Stimulated activated CD4-positive, alpha-beta T cell treated with anti-CD3 and anti-CD28 coated beads, Interleukin-12 subunit alpha, Interleukin-12 subunit beta, amount 100 ng/mL, for 4 hours (primary cell): Measurements from ENCODE around the gene NUTF2.
"Not testable (repeated sequence)": the region's sequence is repeated elsewhere in the genome, so short reads cannot be mapped to it uniquely, and the experiment has no call there.

Experiments used
- DNase-seq: peaks from one replicate; pipeline ENCODE4 v3.0.0-alpha.2; 2020

The NUTF2 gene

DNA sequence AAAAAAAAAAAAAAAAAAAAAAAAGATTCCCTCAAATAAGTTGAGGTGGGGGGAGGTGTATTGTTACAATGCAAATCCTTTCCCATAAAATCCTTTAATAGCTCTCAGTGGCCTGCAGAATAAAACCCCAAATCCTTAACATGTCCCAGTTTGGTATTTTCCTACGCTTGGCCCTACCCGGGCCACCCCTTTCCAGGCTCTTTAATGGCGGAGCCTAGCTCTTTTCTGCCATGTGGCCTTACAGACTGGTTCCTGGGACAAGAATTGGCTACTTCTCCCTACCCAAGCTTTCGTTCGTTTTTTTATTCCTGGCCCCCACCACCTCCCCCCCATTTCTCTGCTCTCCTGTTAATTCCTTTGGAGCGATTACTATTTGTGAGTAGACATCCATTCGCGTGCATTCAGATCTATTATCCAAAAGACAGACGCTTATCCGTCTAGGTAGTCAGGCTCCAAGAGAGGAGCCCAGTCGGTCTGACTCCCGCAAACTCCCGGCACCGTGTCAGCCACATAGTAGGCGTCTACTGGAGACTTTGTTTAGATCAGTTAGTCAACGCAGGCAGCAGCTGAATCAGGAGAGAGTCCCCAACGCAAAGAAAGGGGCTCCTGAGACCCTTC, 5.4 kb upstream of the NUTF2 start:
- DNase-seq: no peak

DNA sequence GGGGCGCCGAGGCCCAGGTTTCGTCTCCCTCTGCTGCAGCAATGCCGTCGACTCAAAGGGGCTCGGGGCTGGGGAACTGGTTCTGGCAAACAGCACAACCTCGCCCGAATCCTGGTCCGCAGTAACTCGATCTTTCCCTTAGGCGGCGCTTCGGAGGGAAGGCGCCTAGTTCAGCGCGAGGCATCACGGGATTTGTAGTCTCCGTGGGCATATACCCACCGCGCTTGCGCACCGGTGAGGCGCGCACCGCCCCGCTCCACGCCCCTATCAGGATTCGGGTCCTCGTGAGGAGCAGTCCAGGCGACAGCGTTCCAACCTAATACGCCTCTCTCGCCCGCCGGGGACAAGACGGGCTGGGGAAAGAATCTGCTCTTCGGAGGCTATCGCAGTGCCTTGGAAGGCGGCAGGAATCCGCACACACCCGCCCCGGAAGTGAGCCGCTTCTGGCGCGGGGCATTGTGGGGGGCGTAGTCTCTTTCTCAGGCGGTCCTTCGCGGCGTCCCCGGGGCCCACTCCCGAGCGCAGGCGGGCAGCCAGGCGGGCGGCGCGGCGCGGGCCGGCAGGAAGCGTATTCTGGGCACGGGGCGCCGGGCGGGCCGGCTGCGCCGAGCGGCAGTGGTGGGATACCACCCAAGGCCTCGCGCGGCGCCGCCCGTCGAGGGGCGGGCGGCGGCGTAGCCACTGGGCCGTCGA, 4.8 kb upstream of the NUTF2 start, which contains the start of gene THAP11:
THAP11 (plus strand) TSS at position 505 of the 693 bp plus-strand sequence. CDS start 235 bp downstream, outside the sequence.
- peak; percentile 90 for DNase-seq

DNA sequence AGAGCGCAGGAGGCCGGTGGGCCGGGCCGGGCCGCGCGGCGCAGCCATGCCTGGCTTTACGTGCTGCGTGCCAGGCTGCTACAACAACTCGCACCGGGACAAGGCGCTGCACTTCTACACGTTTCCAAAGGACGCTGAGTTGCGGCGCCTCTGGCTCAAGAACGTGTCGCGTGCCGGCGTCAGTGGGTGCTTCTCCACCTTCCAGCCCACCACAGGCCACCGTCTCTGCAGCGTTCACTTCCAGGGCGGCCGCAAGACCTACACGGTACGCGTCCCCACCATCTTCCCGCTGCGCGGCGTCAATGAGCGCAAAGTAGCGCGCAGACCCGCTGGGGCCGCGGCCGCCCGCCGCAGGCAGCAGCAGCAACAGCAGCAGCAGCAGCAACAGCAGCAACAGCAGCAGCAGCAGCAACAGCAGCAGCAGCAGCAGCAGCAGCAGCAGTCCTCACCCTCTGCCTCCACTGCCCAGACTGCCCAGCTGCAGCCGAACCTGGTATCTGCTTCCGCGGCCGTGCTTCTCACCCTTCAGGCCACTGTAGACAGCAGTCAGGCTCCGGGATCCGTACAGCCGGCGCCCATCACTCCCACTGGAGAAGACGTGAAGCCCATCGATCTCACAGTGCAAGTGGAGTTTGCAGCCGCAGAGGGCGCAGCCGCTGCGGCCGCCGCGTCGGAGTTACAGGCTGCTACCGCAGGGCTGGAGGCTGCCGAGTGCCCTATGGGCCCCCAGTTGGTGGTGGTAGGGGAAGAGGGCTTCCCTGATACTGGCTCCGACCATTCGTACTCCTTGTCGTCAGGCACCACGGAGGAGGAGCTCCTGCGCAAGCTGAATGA, 4.0 kb upstream of the NUTF2 start:
- DNase-seq: peak; percentile 50

DNA sequence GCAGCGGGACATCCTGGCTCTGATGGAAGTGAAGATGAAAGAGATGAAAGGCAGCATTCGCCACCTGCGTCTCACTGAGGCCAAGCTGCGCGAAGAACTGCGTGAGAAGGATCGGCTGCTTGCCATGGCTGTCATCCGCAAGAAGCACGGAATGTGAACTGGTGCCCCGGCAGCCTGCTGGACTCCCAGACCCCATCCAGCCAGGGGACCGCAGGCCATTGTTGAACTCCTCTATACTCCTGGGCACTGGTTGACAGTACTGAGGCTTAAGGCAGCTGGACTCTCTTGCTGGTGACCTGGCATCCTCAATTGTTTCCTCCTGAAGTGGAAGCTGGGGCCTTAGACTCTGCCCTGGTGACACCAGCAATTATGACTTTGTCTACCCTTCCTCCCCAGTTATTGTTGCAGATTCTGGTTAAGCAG, 3.4 kb upstream of the NUTF2 start:
- DNase-seq: no peak

DNA sequence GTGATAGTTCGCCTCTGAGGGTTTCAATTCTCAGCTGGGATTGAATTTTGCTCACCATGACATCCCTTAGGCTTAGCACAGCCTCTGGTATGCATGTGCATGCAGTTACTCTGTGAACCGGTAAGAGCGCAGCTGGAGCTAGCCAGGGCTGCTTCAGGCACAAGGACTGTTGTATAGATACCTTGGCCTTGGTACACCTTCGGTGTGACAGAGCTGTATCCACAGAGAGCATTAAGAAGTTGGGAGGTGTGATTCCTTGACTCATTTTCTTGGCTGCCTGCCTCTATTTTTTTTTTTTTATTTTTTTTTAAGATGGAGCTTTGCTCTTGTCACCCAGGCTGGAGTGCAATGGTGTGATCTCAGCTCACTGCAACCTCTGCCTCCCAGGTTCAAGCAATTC, 2.2 kb upstream of the NUTF2 start:
- DNase-seq: no peak

DNA sequence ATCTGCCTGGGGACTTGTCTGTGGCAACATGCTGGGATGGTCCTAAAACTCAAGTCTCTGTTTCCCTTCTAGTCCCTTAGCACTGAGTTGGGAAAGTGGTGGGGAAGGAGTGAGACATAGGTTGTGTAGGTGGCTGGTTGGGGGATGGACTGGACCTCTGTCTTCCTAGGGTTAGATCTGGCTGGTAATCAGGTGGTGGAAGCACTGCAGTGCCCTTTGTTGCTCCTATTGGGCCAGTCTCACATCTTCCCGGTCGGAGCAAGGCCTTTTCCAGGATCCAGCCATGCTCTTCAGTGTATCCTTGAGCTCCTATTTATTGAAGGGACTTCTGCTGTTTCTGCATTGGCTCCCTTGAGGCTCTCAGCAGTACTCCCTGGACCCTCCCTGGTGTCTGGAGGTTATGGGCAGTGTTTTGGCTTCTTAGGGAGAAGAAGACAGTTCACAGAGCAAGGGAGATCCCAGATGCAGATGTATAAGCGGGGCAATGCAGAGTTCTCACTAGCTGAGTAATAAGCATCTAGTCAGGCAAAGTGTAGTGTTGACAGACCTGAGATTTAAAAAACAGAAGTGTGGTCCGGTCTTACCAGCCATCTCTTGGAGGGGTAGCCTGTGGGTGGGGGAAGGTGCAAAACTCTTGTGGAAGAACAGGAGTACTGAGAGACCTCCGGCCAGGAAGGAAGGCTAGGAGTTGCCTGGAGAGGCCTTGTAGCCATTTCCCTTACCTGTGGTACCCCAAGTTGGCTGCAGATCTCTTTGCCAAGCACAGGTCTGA, 1.3 kb upstream of the NUTF2 start:
- DNase-seq: no peak

DNA sequence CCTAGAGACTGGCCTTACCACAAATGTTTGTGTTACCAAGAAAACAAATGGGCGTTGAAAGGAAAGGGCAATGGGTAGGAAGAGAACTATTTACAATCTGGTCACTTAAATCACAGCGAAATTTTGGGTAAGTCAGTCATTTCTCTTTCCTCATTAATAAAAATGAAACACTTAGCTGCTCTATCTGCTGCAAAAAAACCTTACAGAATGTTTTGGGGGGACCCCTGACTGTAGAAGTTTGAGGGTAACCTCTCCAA, 742 bp upstream of the NUTF2 start:
- no peak for DNase-seq

DNA sequence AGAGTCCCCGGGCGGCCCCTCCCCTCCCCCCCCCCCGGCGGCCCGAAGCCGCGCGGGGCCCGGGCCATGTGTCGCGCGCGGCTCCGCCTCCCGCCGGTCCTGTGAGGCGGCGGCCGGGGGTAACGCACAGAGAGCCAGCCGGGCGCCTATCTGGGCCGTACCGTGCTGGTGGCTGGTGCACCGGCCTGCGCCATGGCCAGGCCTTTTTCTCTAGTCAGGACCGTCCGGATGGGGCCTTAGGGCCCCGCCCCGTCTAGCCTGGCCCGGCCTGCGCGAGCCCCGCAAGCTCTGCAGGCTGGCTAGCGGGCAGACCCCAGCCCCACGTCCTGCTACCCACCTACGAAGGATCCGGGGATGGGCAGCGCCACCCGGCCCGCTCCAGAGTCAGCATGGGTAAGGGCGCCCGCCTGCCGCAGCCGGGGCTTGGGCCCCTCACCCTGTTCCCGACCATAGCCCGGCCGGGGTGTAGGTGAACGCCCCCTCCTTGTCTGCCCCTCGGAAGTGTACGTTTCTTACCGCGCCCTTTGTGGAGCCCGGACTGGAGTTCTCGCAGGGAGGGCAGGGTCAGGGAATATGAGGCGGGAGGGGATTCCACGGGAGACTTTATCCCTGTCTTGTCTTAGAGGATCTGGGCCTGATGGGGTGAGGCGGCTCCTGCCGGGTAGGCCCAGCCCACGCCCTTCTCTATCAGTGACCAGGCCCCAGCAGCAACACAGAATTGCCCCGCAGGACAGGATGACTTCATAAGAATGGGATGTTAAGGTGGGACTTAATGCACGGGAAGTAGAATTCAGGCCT, 530 bp downstream of the NUTF2 start, which contains the start of gene CENPT:
CENPT (minus strand) TSS at position 630 of the 798 bp plus-strand sequence. CDS start 13,834 bp downstream, outside the sequence.
- DNase-seq: no peak

DNA sequence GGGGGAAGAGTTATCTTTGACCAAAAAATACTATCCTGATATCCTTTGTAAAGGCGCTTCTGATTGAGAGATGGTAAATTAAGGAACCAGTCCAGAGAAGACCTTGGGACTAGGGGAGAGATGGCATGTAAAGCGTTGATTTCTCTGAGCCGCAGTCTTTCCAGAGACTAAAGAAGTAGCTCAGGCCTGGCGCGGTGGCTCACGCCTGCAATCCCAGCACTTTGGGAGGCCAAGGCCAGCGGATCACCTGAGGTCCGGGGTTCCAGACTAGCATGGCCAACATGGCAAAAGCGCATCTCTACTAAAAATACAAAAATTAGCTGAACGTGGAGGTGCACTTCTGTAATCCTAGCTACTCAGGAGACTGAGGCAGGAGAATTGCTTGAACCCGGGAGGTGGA, 1.4 kb downstream of the NUTF2 start:
- no peak for DNase-seq

DNA sequence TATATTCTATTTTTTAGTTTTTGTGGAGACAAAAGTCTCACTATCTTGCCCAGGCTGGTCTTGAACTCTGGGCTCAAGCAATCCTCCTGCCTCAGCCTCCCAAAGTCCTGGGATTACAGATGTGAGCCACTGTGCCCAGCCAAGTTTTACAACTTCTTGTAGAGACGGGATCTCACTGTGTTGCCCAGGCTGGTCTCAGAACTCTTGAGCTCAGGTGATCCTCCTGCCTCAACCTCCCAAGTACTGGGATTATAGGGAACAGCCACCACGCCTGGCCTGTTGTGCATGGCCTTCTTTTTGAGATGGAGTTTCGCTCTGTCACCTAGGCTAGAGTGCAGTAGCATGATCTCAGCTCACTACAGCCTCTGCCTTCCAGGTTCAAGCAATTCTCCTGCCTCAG, 6.9 kb downstream of the NUTF2 start:
- DNase-seq: no peak

DNA sequence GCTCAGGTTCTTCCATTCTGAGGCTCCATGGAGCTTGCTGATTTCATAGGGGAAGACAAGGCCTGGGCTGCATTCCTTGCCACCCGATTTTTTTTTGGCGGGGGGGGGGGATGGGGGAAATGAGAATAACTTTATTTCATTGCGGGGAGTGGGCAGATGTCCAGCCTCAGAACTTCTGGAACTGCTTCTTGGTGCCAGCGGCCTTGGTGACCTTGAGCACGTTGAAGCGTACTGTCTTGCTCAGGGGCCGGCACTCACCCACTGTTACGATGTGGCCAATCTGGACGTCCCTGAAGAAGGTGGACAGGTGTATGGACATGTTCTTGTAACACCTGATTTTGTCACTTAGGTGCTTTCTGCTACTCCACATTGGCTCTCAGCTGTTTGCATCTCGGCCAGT, 9.1 kb downstream of the NUTF2 start:
- no peak for DNase-seq

DNA sequence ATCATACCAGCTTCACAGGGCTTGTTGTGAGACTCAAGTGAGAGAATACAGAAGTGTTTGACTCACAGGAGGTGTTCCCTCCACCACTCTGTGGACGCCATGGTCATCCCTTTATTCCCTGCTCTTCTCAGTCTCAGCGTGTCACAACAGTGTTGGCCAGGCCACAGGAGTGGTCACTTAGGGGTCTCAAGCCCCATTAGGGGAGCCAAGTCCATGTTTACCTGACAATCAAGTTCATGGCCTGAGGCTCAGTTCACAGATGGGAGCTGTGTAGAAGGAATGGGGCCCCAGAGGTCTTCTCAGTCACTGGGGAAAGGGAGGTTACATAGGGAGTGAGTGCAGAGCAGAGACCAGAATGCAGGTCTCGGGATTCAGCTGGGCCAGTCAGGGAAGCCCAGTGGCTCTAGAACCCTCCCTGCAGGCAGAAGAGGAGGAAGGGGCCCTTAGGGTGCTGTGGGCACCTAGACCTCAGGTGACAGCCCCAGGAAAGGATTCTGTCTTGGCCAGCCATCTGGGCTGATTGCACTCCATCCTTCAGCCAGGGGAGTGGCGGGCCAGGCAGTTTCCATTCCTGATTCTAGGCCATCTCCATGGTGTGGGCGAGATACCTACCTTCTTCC, 10.3 kb downstream of the NUTF2 start:
- no peak for DNase-seq

DNA sequence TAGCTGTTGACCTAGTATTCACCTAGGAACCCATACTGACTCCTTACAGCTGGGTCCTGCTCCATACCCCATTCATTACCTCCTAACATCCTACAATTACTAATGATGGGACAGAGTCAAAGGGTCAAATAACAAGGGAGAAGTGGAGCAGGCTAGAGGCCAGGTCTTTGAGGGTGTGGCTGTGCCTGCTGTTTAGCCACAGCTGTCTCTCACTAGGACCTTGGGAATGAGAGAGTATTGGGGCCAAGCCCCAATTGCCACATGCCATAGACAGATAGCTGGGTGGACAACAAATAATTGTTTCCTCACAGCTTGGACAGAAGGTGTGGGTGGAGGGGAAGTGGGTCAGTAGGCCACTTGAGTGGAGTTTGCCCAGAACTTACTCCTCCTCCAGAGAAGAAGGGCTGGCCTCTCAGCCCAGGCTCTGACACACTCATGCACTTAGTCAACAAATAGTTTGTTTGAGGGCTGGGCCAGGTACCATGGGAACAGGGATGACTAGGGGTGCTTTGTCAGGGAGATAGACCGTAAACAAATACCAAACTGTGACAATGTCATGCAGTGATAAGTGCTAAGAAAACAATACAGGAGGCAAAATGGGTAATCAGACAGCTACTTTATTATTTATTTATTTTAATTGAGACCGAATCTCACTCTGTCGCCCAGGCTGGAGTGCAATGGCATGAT, 11.0 kb downstream of the NUTF2 start:
- DNase-seq: no peak

DNA sequence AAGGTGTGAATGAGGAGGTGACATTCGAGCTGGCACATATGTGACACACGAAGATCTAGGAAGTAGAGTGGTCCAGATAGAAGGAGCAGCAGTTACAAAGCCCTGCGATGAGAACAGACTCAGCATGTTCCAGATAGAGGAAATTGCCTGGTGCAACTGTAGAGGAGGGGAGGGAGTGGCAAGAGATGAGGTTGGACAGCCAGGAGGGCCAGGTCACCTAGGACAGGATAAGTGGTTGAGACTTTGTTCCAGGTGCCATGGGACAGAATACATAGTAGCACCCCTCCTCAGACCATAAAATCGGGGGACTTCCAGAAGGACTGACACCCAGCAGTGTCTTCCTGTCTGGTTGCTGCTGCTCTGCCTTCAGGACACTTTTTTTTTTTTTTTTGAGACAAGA, 11.8 kb downstream of the NUTF2 start:
- no peak for DNase-seq

DNA sequence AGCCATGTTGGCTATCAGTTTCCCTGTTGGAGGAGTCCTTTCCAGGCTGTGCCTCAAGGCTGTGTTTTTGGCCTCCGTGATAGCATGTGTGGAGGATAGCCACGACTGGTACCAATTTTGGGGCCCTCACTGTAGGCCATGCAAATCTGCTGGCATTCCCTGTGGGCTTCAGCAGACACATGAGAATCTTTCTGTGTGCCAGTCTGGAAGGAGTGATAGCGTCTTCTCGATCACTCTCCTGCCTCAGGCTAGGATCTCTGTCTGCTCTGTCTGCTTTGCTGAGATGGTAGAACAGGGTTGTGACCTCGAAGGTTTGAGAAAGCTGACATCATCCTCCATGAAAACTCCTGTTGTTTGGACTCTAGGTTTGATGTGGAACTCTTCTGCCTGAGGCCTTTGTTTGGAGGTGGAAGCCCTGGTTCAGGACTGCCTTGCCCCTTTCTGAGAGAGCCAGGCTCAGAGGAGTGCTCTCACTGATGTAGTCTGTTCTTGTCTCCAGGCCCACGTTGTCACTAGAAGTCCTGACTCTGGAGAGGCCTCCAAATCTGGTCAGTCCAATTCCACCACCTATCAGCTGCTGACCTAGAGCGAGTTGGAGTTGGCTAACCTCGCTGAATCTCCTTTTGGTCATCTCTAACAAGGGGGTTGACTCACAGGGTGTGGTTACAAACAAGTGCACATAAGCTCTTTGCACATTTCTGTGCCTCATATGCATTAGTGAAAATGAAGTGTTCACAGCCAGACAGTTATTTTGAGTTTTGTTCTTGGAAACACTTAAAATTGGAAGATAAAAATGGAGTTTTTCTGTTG, 14.1 kb downstream of the NUTF2 start:
- DNase-seq: no peak

DNA sequence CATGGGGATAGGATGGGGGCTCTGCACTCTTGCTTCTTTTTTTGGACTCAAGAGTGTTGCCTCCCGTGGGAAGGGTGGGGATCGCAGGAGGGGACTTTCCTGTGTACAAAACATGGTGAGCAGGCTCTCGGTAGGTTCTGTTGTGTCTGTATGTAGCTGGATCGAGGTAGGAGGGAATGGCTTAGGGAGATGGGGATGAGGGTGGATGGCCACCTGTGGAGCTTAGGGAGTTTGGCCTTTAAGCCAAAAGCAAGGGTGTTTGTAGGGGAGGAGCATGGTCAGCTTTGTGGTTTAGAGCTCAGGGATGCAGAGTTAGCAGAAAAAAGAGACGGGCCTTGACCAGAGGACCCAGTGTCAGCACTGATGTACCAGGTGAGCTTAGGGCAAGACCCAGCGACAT, 15.1 kb downstream of the NUTF2 start:
- DNase-seq: no peak

DNA sequence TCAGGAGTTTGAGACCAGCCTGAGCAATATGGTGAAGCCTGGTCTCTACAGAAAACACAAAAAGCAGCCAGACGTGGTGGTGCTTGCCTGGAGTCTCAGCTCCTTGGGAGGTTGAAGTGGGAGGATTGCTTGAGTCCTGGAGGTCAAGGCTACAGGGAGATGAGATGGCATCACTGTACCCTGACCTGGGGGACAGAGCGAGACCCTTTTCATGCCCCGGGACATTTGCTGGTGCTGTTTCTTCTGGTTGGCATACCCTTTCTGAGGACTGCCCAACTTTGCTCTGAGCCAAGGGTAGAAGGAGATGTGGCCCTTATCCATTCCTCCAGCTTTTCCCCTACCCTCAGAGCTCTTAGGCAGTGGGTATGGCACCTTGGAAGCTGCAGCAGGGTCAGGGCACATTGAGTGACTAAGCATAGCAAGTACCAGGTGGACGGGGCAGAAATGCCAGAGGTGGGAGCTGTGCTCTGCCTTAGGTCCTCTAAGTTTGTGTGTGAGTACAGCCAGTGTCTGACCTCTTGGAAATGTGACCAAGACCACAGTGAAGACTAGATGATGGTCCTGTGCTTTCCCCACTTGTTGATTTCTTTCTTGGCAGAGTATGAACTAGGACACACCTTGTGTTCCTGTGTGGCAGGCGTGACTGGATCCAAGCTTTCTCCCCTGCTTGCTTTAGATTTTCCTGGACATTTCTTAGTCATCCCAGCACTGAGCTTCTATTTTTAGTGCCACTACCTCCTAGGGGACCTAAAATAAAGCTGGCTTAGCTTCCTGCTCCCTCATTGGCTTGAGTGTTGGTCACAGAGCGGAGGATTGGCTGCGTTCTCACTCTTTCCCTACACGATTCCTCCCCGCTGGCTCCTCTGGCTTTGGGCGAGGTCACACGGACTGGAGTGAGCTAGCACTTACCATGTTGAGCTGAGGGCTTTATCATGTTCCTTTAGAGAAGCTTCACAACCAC, 16.2 kb downstream of the NUTF2 start:
- DNase-seq: no peak

DNA sequence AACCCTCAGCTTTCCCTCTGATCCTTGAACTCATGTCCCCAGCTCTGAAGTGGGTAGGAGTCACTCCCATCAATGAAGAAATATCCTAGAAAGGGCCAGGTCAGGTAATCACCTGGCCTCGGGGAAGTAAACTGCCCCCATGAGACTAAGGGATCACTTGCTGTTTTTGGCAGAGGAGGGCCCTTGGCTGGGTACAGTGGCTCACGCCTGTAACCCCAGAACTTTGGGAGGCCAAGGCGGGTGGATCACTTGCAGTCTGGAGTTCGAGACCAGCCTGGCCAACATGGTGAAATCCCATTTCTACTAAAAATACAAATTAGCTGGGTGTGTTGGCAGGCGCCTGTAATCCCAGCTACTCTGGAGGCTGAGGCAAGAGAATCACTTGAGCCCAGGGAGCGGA, 17.3 kb downstream of the NUTF2 start:
- not testable (repeated sequence) for DNase-seq

DNA sequence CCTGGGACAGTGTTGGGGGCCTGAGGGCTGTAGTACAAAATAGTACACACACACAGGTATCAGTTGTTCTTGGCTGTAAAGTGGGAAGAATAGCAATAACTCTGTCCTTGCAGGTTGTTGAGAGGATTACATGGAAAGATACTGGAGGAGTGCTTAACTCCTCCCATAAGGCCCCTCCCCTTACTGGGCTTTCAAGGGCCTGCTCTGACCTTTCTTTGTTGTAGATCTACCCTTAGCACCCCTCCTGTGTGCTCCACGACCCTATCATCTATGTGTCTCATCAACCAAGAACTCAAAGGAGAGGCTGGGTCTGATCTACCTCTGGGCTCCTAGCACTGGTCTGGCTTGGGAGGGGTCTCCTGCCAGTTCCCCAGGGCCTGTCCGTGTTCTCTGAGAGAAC, 17.9 kb downstream of the NUTF2 start:
- no peak for DNase-seq
